22Rv1 (cell line): Measurements from ENCODE around the gene CLK2.

ENCODE experiments used
- ZFX ChIP-seq: fragments of 450-650 bp; IDR thresholded peaks from 2 replicates; pipeline ENCODE4 v1.6.1; 2017; ENCODE audit warnings: antibody characterized with exemption, borderline replicate concordance
- TF ChIP-seq, protein P1 (sequence below): fragments of 450-650 bp; IDR thresholded peaks from 2 replicates; pipeline ENCODE4 v1.5.1; 2017; ENCODE audit warnings: mild to moderate bottlenecking

DNA sequence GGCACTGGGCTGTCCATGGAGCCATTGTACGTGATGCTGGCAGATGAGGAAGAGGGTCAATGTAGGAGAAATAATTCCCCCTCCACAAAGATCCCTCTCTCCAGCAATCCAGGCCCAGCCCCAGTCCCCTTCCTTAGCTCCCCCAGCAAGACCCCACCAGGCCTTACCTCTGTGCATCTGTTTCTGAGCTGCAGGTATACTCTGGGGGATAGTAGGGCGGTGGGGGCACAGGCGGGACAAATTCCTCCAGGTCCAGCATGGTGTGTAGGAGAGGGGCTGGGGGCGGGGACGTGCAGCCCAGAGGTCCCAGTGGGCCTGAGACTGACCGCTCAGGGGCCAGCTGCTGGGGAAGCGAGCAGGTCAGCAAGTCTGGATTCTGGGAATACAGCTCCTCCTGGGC lies 21.7 kb downstream of the CLK2 start:
- TF ChIP-seq, protein P1, sequence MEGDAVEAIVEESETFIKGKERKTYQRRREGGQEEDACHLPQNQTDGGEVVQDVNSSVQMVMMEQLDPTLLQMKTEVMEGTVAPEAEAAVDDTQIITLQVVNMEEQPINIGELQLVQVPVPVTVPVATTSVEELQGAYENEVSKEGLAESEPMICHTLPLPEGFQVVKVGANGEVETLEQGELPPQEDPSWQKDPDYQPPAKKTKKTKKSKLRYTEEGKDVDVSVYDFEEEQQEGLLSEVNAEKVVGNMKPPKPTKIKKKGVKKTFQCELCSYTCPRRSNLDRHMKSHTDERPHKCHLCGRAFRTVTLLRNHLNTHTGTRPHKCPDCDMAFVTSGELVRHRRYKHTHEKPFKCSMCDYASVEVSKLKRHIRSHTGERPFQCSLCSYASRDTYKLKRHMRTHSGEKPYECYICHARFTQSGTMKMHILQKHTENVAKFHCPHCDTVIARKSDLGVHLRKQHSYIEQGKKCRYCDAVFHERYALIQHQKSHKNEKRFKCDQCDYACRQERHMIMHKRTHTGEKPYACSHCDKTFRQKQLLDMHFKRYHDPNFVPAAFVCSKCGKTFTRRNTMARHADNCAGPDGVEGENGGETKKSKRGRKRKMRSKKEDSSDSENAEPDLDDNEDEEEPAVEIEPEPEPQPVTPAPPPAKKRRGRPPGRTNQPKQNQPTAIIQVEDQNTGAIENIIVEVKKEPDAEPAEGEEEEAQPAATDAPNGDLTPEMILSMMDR = no peak
- TF ChIP-seq ZFX = no peak
